ENCODE measurements around the gene KNOP1. TPM values are rescaled to one million over a fixed set of nuclear protein-coding genes. Genes with fewer than 3 reads are reported as not detected.

The KNOP1 gene
- total RNA-seq, 2 experiments from 2014 or later, result 27.8 to 28.6 TPM

GRCh38 chr16:19699472-19699871 lies 18.6 kb downstream of the KNOP1 start:
- DNase-seq (no peak), ATAC-seq (no peak)
- no peaks in the 10 kb centered on the region for H3K27me3 Mint-ChIP-seq
- no peak overlapping the region for H3K4me3 Mint-ChIP-seq
- no peak overlapping the region for H3K27ac Mint-ChIP-seq
- POLR2A ChIA-PET, result interaction anchor here (1.9 kb wide), 1 partner anchor 18 kb away, joined by 7 read pairs; the partner anchor contains the start of genes IQCK and KNOP1
- peaks cover 68% of the 10 kb centered on the region for H3K36me3 Mint-ChIP-seq (ENCODE audit: low read depth)
- intact Hi-C loops (cut with micrococcal nuclease), result no loop called here
- peaks cover 36% of the 10 kb centered on the region for H3K4me1 Mint-ChIP-seq (ENCODE audit: low read depth)
- CTCF ChIA-PET, result interaction anchor here (0.6 kb wide), 1 partner anchor 154 kb away, joined by 3 read pairs; no protein-coding TSS in a partner anchor
- TF ChIP-seq CTCF (IDR thresholded peaks at IDR 0.05), result no peak
- no peaks in the 10 kb centered on the region for H3K9me3 Mint-ChIP-seq

GRCh38 chr16:19698480-19699465 lies 19.3 kb downstream of the KNOP1 start:
- no peak for TF ChIP-seq CTCF (IDR thresholded peaks at IDR 0.05)
- Mint-ChIP-seq H3K4me3 (no peak overlapping the region), H3K27me3 (no peaks in the 10 kb centered on the region), H3K4me1 (ENCODE audit: low read depth) (peaks cover 36% of the 10 kb centered on the region), H3K9me3 (no peaks in the 10 kb centered on the region), H3K27ac (peak overlapping the region; percentile 55), H3K36me3 (ENCODE audit: low read depth) (peaks cover 64% of the 10 kb centered on the region)
- ATAC-seq, result peak; percentile 29
- intact Hi-C loops (cut with micrococcal nuclease), result no loop called here
- DNase-seq, result no peak
- ChIA-PET POLR2A (interaction anchor here (1.9 kb wide), 1 partner anchor 19 kb away, joined by 7 read pairs; the partner anchor contains the start of genes IQCK and KNOP1), CTCF (no interaction called here)

GRCh38 chr16:19697756-19698318 lies 20.2 kb downstream of the KNOP1 start:
- POLR2A ChIA-PET, result interaction anchor here (1.9 kb wide), 1 partner anchor 20 kb away, joined by 7 read pairs; the partner anchor contains the start of genes IQCK and KNOP1
- Mint-ChIP-seq H3K9me3 (no peaks in the 10 kb centered on the region), H3K27ac (no peak overlapping the region), H3K4me3 (no peak overlapping the region), H3K27me3 (no peaks in the 10 kb centered on the region), H3K36me3 (ENCODE audit: low read depth) (peaks cover 59% of the 10 kb centered on the region), H3K4me1 (ENCODE audit: low read depth) (peaks cover 36% of the 10 kb centered on the region)
- TF ChIP-seq CTCF (IDR thresholded peaks at IDR 0.05), result no peak
- intact Hi-C loops (cut with micrococcal nuclease), result no loop called here
- DNase-seq (no peak), ATAC-seq (no peak)
- CTCF ChIA-PET, result no interaction called here

GRCh38 chr16:19696961-19697360 lies 21.1 kb downstream of the KNOP1 start:
- H3K4me3 Mint-ChIP-seq, result no peak overlapping the region
- ATAC-seq (no peak), DNase-seq (no peak)
- peaks cover 56% of the 10 kb centered on the region for H3K36me3 Mint-ChIP-seq (ENCODE audit: low read depth)
- CTCF ChIA-PET, result no interaction called here
- intact Hi-C loops (cut with micrococcal nuclease), result no loop called here
- H3K9me3 Mint-ChIP-seq, result no peaks in the 10 kb centered on the region
- TF ChIP-seq CTCF (IDR thresholded peaks at IDR 0.05), result no peak
- POLR2A ChIA-PET, result interaction anchor here (0.7 to 1.1 kb wide), 2 partner anchors 21 to 633 kb away, joined by 3 read pairs; partner anchors contain the start of genes IQCK and KNOP1
- no peaks in the 10 kb centered on the region for H3K27me3 Mint-ChIP-seq
- peak overlapping the region; percentile 49 for H3K27ac Mint-ChIP-seq
- H3K4me1 Mint-ChIP-seq (ENCODE audit: low read depth), result peaks cover 36% of the 10 kb centered on the region
